Measurements from ENCODE around the gene SBF2.

DNA sequence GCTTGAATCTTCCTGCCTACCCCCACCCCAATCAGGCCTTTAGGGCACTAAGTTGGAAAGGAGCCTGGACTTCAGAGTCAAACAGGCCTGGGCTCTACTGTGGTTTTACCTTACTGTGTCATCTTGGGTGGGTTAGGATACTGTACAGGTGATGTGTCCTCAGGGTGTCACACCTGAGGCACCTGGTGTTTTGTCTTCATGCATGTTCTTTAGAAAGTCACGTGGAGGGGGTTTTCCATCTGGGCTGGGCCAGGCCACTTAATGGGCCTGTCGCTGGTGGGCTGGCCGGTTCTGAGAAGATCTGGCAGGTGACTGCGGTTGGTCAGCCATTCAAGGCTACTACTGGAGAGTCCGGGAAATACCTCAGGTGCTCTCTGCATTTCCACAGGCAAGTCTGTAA lies 537.6 kb downstream of the SBF2 start:
- TF ChIP-seq, protein P1, sequence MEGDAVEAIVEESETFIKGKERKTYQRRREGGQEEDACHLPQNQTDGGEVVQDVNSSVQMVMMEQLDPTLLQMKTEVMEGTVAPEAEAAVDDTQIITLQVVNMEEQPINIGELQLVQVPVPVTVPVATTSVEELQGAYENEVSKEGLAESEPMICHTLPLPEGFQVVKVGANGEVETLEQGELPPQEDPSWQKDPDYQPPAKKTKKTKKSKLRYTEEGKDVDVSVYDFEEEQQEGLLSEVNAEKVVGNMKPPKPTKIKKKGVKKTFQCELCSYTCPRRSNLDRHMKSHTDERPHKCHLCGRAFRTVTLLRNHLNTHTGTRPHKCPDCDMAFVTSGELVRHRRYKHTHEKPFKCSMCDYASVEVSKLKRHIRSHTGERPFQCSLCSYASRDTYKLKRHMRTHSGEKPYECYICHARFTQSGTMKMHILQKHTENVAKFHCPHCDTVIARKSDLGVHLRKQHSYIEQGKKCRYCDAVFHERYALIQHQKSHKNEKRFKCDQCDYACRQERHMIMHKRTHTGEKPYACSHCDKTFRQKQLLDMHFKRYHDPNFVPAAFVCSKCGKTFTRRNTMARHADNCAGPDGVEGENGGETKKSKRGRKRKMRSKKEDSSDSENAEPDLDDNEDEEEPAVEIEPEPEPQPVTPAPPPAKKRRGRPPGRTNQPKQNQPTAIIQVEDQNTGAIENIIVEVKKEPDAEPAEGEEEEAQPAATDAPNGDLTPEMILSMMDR (IDR thresholded peaks at IDR 0.05), result no peak
- TF ChIP-seq POLR2A (IDR thresholded peaks at IDR 0.05; ENCODE audit: low read depth) (no peak), POLR2AphosphoS5 (IDR thresholded peaks at IDR 0.05) (no peak), EP300 (IDR thresholded peaks at IDR 0.05) (no peak)
